Measurements from ENCODE around the gene SLC43A2. TPM values are rescaled to one million over a fixed set of nuclear protein-coding genes. Genes with fewer than 3 reads are reported as not detected.

The SLC43A2 gene
- total RNA-seq, 1 experiment from 2014 or later, result 3.3 TPM

- BruUV-seq (replicated peaks), result no TSS peak
- Mint-ChIP-seq H3K4me1 (ENCODE audit: low read depth, unreplicated experiment) (peaks cover 8% of the 10 kb centered on the region), H3K27ac (ENCODE audit: unreplicated experiment) (no peak overlapping the region), H3K9me3 (ENCODE audit: low read depth, unreplicated experiment) (no peaks in the 10 kb centered on the region), H3K4me3 (ENCODE audit: low read depth, unreplicated experiment) (no peak overlapping the region), H3K36me3 (ENCODE audit: insufficient read depth, unreplicated experiment) (no peaks in the 10 kb centered on the region), H3K27me3 (ENCODE audit: unreplicated experiment) (peaks cover 5% of the 10 kb centered on the region)
- intact Hi-C loops (cut with micrococcal nuclease; ENCODE audit: unreplicated experiment), result no loop called here
- DNase-seq, result no peak
- no peak for TF ChIP-seq CTCF (IDR thresholded peaks at IDR 0.05; ENCODE audit: unreplicated experiment)
- CTCF ChIA-PET, result no interaction called here
Observed at GRCh38 chr17:1621273-1621954, 7.2 kb downstream of the SLC43A2 start.

GRCh38 chr17:1620486-1620885 is 8.1 kb downstream of the SLC43A2 start:
- CTCF ChIA-PET, result no interaction called here
- no peak overlapping the region for H3K4me3 Mint-ChIP-seq (ENCODE audit: low read depth, unreplicated experiment)
- no peaks in the 10 kb centered on the region for H3K27me3 Mint-ChIP-seq (ENCODE audit: unreplicated experiment)
- no peaks in the 10 kb centered on the region for H3K36me3 Mint-ChIP-seq (ENCODE audit: insufficient read depth, unreplicated experiment)
- no peaks in the 10 kb centered on the region for H3K9me3 Mint-ChIP-seq (ENCODE audit: low read depth, unreplicated experiment)
- no peak for TF ChIP-seq CTCF (IDR thresholded peaks at IDR 0.05; ENCODE audit: unreplicated experiment)
- intact Hi-C loops (cut with micrococcal nuclease; ENCODE audit: unreplicated experiment), result no loop called here
- H3K27ac Mint-ChIP-seq (ENCODE audit: unreplicated experiment), result no peak overlapping the region
- DNase-seq, result no peak
- peaks cover 8% of the 10 kb centered on the region for H3K4me1 Mint-ChIP-seq (ENCODE audit: low read depth, unreplicated experiment)
- no TSS peak for BruUV-seq (replicated peaks)

DNA sequence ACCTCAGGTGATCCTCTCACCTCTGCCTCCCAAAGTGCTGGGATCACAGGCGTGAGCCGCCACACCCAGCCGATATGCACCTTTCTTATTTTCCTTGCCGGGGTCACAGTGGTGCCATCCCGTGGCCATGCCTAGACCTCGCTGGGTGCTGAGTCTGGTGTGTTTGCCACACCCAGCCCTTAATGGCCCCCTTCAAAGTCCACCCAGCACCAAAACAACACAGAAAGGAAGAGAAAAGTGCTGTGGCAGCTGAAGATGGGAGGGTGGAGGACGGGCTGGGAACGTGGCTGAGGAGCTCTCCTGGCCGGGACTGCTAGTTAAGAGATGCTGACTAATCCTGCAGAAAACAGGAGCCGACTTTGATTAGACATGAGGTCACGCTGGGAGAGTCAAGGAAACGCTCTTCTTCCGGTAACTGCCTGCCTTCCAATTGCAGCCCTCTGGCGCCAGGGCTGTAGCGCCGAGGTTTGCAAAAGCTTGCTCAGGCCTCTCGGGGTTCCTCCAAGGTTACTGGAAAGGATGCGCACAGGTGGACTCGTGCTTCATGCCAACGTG is 10.9 kb downstream of the SLC43A2 start:
- Mint-ChIP-seq H3K27me3 (ENCODE audit: unreplicated experiment) (no peaks in the 10 kb centered on the region), H3K4me3 (ENCODE audit: low read depth, unreplicated experiment) (peak overlapping the region; percentile 34), H3K9me3 (ENCODE audit: low read depth, unreplicated experiment) (no peaks in the 10 kb centered on the region), H3K4me1 (ENCODE audit: low read depth, unreplicated experiment) (peaks cover 8% of the 10 kb centered on the region), H3K27ac (ENCODE audit: unreplicated experiment) (peak overlapping the region; percentile 47), H3K36me3 (ENCODE audit: insufficient read depth, unreplicated experiment) (no peaks in the 10 kb centered on the region)
- intact Hi-C loops (cut with micrococcal nuclease; ENCODE audit: unreplicated experiment), result no loop called here
- no TSS peak for BruUV-seq (replicated peaks)
- TF ChIP-seq CTCF (IDR thresholded peaks at IDR 0.05; ENCODE audit: unreplicated experiment), result no peak
- DNase-seq, result peak; percentile 61
- CTCF ChIA-PET, result interaction anchor here (0.5 to 1.2 kb wide), 3 partner anchors 13 to 541 kb away, joined by 3 to 6 read pairs (median 4); no protein-coding TSS in a partner anchor

GRCh38 chr17:1616101-1616500 is 12.5 kb downstream of the SLC43A2 start:
- Mint-ChIP-seq H3K36me3 (ENCODE audit: insufficient read depth, unreplicated experiment) (no peaks in the 10 kb centered on the region), H3K27ac (ENCODE audit: unreplicated experiment) (no peak overlapping the region), H3K9me3 (ENCODE audit: low read depth, unreplicated experiment) (no peaks in the 10 kb centered on the region), H3K27me3 (ENCODE audit: unreplicated experiment) (no peaks in the 10 kb centered on the region), H3K4me1 (ENCODE audit: low read depth, unreplicated experiment) (peaks cover 8% of the 10 kb centered on the region), H3K4me3 (ENCODE audit: low read depth, unreplicated experiment) (no peak overlapping the region)
- DNase-seq, result no peak
- no peak for TF ChIP-seq CTCF (IDR thresholded peaks at IDR 0.05; ENCODE audit: unreplicated experiment)
- intact Hi-C loops (cut with micrococcal nuclease; ENCODE audit: unreplicated experiment), result no loop called here
- CTCF ChIA-PET, result interaction anchor here (0.7 kb wide), 1 partner anchor 9 kb away, joined by 10 read pairs; no protein-coding TSS in a partner anchor
- BruUV-seq (replicated peaks), result no TSS peak

Data from Calu3 (cell line).